Astrocyte (in vitro differentiated cells and primary cell): ENCODE data around the gene SLC6A11.

Source experiments
- CTCF ChIP-seq: IDR thresholded peaks from 2 replicates; pipeline ENCODE4 v1.5.1; 2011; ENCODE audit warnings: low read depth, mild to moderate bottlenecking, inconsistent platforms, low read length, moderate library complexity; ENCODE audit not compliant: insufficient read depth
- EZH2 ChIP-seq: IDR thresholded peaks from 2 replicates; pipeline ENCODE4 v1.6.1; 2012; ENCODE audit warnings: mild to moderate bottlenecking, low read length, inconsistent platforms; ENCODE audit not compliant: insufficient read depth

GRCh38 chr3:10882851-10883250, 66.8 kb downstream of the SLC6A11 start:
- TF ChIP-seq CTCF (no peak), EZH2 (no peak)
